Measurements from ENCODE around the gene DDIT3.

- TF ChIP-seq, protein P1, sequence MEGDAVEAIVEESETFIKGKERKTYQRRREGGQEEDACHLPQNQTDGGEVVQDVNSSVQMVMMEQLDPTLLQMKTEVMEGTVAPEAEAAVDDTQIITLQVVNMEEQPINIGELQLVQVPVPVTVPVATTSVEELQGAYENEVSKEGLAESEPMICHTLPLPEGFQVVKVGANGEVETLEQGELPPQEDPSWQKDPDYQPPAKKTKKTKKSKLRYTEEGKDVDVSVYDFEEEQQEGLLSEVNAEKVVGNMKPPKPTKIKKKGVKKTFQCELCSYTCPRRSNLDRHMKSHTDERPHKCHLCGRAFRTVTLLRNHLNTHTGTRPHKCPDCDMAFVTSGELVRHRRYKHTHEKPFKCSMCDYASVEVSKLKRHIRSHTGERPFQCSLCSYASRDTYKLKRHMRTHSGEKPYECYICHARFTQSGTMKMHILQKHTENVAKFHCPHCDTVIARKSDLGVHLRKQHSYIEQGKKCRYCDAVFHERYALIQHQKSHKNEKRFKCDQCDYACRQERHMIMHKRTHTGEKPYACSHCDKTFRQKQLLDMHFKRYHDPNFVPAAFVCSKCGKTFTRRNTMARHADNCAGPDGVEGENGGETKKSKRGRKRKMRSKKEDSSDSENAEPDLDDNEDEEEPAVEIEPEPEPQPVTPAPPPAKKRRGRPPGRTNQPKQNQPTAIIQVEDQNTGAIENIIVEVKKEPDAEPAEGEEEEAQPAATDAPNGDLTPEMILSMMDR (conservative IDR thresholded peaks at IDR 0.05; ENCODE audit: low read depth, low read length): no peak
- TF ChIP-seq EZH2phosphoT487 (IDR thresholded peaks at IDR 0.05; ENCODE audit: borderline replicate concordance, low read length): no peak
Observed at GRCh38 chr12:57531836-57532235, 11.5 kb upstream of the DDIT3 start.

Measured in PC-3 (cell line).